IMR-90 (cell line): ENCODE results near the gene MFSD12. TPM values are rescaled to one million over a fixed set of nuclear protein-coding genes. Genes with fewer than 3 reads are reported as not detected.

Experiments used
- ATAC-seq: fragments of 200-7000 bp; cut with Tn5 transposase; 2 replicates; pipeline ENCODE4 v1.9.1; 2020; ENCODE audit warnings: low read depth, mild to moderate bottlenecking, moderate library complexity
- BruUV-seq: library from RNA; stranded (reverse); fragments of 400-500 nt; replicated peaks from 2 replicates; lab custom pipeline; 2021; lab: Mats Ljungman, UMichigan
- CTCF ChIA-PET: fragments of 300-600 bp; formaldehyde crosslinking; extraction: SDS; loops from one replicate; lab custom pipeline; 2021; ENCODE audit warnings: antibody characterized with exemption; lab: Yijun Ruan, JAX
- POLR2A ChIA-PET: fragments of 300-600 bp; sonication (Branson Sonifier 250); formaldehyde crosslinking; loops from one replicate; lab custom pipeline; 2022; ENCODE audit warnings: antibody characterized with exemption; ENCODE audit not compliant: unreplicated experiment; lab: Charles Lee
- DNase-seq: peaks from one replicate; pipeline ENCODE4 v3.0.0; 2013
- H2AFZ ChIP-seq: replicated peaks from 2 replicates; pipeline ENCODE3; 2013; ENCODE audit warnings: low read length, mild to moderate bottlenecking; ENCODE audit not compliant: poor library complexity
- H2AK5ac ChIP-seq: 2 replicates; pipeline ENCODE4 v1.6.1; 2013; ENCODE audit warnings: low read depth, low read length, inconsistent platforms
- H2AK9ac ChIP-seq: replicated peaks from 2 replicates; pipeline ENCODE3; 2013; ENCODE audit warnings: mild to moderate bottlenecking, low read depth, low read length, moderate library complexity; ENCODE audit not compliant: poor library complexity
- H2BK120ac ChIP-seq: 2 replicates; pipeline ENCODE4 v1.6.1; 2013; ENCODE audit warnings: low read depth, low read length, inconsistent platforms
- H2BK15ac ChIP-seq: 3 replicates; pipeline ENCODE4 v1.6.1; 2013; ENCODE audit warnings: low read depth, low read length, inconsistent platforms
- H2BK20ac ChIP-seq: 2 replicates; pipeline ENCODE4 v1.6.1; 2013; ENCODE audit warnings: low read depth, mild to moderate bottlenecking, inconsistent platforms, low read length, moderate library complexity
- H2BK5ac ChIP-seq: 2 replicates; pipeline ENCODE4 v1.6.1; 2013; ENCODE audit warnings: mild to moderate bottlenecking, low read depth, low read length, inconsistent platforms; ENCODE audit not compliant: poor library complexity, severe bottlenecking
- H3K14ac ChIP-seq: replicated peaks from 2 replicates; pipeline ENCODE4 v1.6.1; 2013; ENCODE audit warnings: low read depth, low read length, inconsistent platforms
- H3K18ac ChIP-seq: 2 replicates; pipeline ENCODE4 v1.6.1; 2013; ENCODE audit warnings: low read depth, low read length, control low read depth
- H3K23ac ChIP-seq: 2 replicates; pipeline ENCODE4 v1.6.1; 2013; ENCODE audit warnings: low read depth, low read length, inconsistent platforms
- H3K27ac ChIP-seq: 2 replicates; pipeline ENCODE4 v1.5.1; 2013; ENCODE audit warnings: mild to moderate bottlenecking, control low read depth, low read length; ENCODE audit not compliant: insufficient read depth
- H3K27me3 ChIP-seq: 2 replicates; pipeline ENCODE4 v1.6.1; 2013; ENCODE audit warnings: low read length; ENCODE audit not compliant: control insufficient read depth, insufficient read depth
- H3K36me3 ChIP-seq: 2 replicates; pipeline ENCODE4 v1.6.1; 2013; ENCODE audit warnings: low read length, mixed read lengths; ENCODE audit not compliant: control insufficient read depth, insufficient read depth
- H3K4ac ChIP-seq: 2 replicates; pipeline ENCODE4 v1.6.1; 2013; ENCODE audit warnings: low read depth, low read length, inconsistent platforms
- H3K4me1 ChIP-seq: 2 replicates; pipeline ENCODE4 v1.6.1; 2013; ENCODE audit warnings: low read length, mixed read lengths; ENCODE audit not compliant: control insufficient read depth, insufficient read depth
- H3K4me2 ChIP-seq: 2 replicates; pipeline ENCODE4 v1.6.1; 2013; ENCODE audit warnings: low read depth, mild to moderate bottlenecking, control low read depth, low read length, moderate library complexity
- H3K4me3 ChIP-seq: 2 replicates; pipeline ENCODE4 v1.5.1; 2013; ENCODE audit warnings: low read depth, mild to moderate bottlenecking, control low read depth, low read length, moderate library complexity; ENCODE audit not compliant: insufficient read depth
- H3K56ac ChIP-seq: 2 replicates; pipeline ENCODE4 v1.6.1; 2013; ENCODE audit warnings: low read length, inconsistent platforms; ENCODE audit not compliant: insufficient read depth; ENCODE audit errors: extremely low read depth
- H3K79me1 ChIP-seq, 2 experiments: 2 replicates each; pipeline ENCODE4 v1.6.1; 2013; ENCODE audit warnings: low read length in 2 of 2, inconsistent platforms in 1 of 2, low read depth in 1 of 2
- H3K9ac ChIP-seq: 2 replicates; pipeline ENCODE4 v1.6.1; 2013; ENCODE audit warnings: low read depth, low read length, control low read depth
- H3K9me1 ChIP-seq: 2 replicates; pipeline ENCODE4 v1.6.1; 2013; ENCODE audit warnings: low read length, inconsistent platforms; ENCODE audit not compliant: insufficient read depth
- H3K9me3 ChIP-seq: 2 replicates; pipeline ENCODE4 v1.6.1; 2013; ENCODE audit warnings: low read length; ENCODE audit not compliant: control insufficient read depth, insufficient read depth
- H4K20me1 ChIP-seq: 2 replicates; pipeline ENCODE4 v1.6.1; 2013; ENCODE audit warnings: low read length, inconsistent platforms; ENCODE audit not compliant: insufficient read depth
- H4K5ac ChIP-seq: 2 replicates; pipeline ENCODE4 v1.6.1; 2013; ENCODE audit warnings: mild to moderate bottlenecking, low read depth, low read length, control low read depth
- H4K8ac ChIP-seq, 2 experiments: 2 replicates each; pipeline ENCODE4 v1.6.1; 2013; ENCODE audit warnings: low read depth in 2 of 2, low read length in 2 of 2, control low read depth in 1 of 2, inconsistent platforms in 1 of 2
- H4K91ac ChIP-seq: 2 replicates; pipeline ENCODE4 v1.6.1; 2013; ENCODE audit warnings: low read depth, low read length, inconsistent platforms; ENCODE audit not compliant: insufficient read depth
- BHLHE40 ChIP-seq: fragments of 150-350 bp; IDR thresholded peaks from 2 replicates; pipeline ENCODE4 v1.6.1; 2016; ENCODE audit warnings: mild to moderate bottlenecking, low read depth, low read length
- CEBPB ChIP-seq: IDR thresholded peaks from 2 replicates; pipeline ENCODE4 v1.6.1; 2012; ENCODE audit warnings: low read depth, low read length, improper control_type of control experiment
- CHD1 ChIP-seq: IDR thresholded peaks from 2 replicates; pipeline ENCODE4 v1.6.1; 2012; ENCODE audit warnings: low read depth, low read length, improper control_type of control experiment
- FOS ChIP-seq: fragments of 150-350 bp; IDR thresholded peaks from 2 replicates; pipeline ENCODE4 v1.6.1; 2016; ENCODE audit warnings: low read depth, low read length
- MAFK ChIP-seq: IDR thresholded peaks from 2 replicates; pipeline ENCODE4 v1.6.1; 2012; ENCODE audit warnings: low read depth, low read length, improper control_type of control experiment
- MAZ ChIP-seq: IDR thresholded peaks from 2 replicates; pipeline ENCODE4 v1.6.1; 2012; ENCODE audit warnings: low read depth, mild to moderate bottlenecking, low read length, improper control_type of control experiment, moderate library complexity, borderline replicate concordance
- MXI1 ChIP-seq: IDR thresholded peaks from 2 replicates; pipeline ENCODE4 v1.6.1; 2012; ENCODE audit warnings: low read depth, mild to moderate bottlenecking, low read length, moderate library complexity, borderline replicate concordance
- NFE2L2 ChIP-seq: fragments of 150-350 bp; IDR thresholded peaks from 2 replicates; pipeline ENCODE4 v1.6.1; 2016; ENCODE audit warnings: low read depth, mild to moderate bottlenecking, low read length
- POLR2A ChIP-seq: IDR thresholded peaks from 2 replicates; pipeline ENCODE4 v1.6.1; 2012; ENCODE audit warnings: mild to moderate bottlenecking, low read depth, low read length
- RAD21 ChIP-seq: IDR thresholded peaks from 2 replicates; pipeline ENCODE4 v1.6.1; 2012; ENCODE audit warnings: low read length, improper control_type of control experiment
- RCOR1 ChIP-seq: IDR thresholded peaks from 2 replicates; pipeline ENCODE4 v1.6.1; 2012; ENCODE audit warnings: mild to moderate bottlenecking, low read length, improper control_type of control experiment; ENCODE audit not compliant: insufficient replicate concordance
- RFX5 ChIP-seq: IDR thresholded peaks from 2 replicates; pipeline ENCODE4 v1.8.0; 2012; ENCODE audit warnings: low read depth, mild to moderate bottlenecking, low read length, moderate library complexity
- SMC3 ChIP-seq: fragments of 150-350 bp; IDR thresholded peaks from 2 replicates; pipeline ENCODE4 v1.6.1; 2016; ENCODE audit warnings: low read depth, mild to moderate bottlenecking, antibody characterized with exemption, low read length, moderate library complexity
- WGBS, 2 experiments: methylation state at CpG; one replicate each; pipeline versions ENCODE4 v1.1.5 to v1.1.7; 2013; ENCODE audit warnings: missing lambda C conversion rate in 2 of 2; ENCODE audit not compliant: insufficient read length in 1 of 2; ENCODE audit errors: extremely low coverage in 2 of 2; 5-methylcytosine and 5-hydroxymethylcytosine counted together
- dilution Hi-C: fragments of 300-500 bp; cut with HindIII; formaldehyde crosslinking; loops from one replicate; pipeline ENCODE4 v1.14.3; 2018; ENCODE audit warnings: low sequenced_read_pairs; ENCODE audit not compliant: unreplicated experiment
- in situ Hi-C: fragments of 300-500 bp; cut with MboI; formaldehyde crosslinking; loops from 3 replicates; pipeline ENCODE4 v1.14.3; 2019; ENCODE audit warnings: low sequenced_read_pairs, inconsistent platforms, mixed read lengths
- intact Hi-C: fragments of 100-400 bp; cut with micrococcal nuclease; formaldehyde crosslinking; loops from 2 replicates; pipeline ENCODE4 v1.10.0; 2022
- polyA plus RNA-seq, 3 experiments: library from polyadenylated mRNA; depleted of rRNA; stranded (reverse); fragments of >200 nt; gene quantifications; 2 replicates each; pipeline ENCODE4 v1.2.3, GENCODE V29; 2012; ENCODE audit warnings: low replicate concordance in 1 of 3
- total RNA-seq: library from RNA; depleted of rRNA; stranded (reverse); fragments of >200 nt; gene quantifications from 2 replicates; pipeline ENCODE4 v1.2.3, GENCODE V29; 2012
- TF ChIP-seq, protein P1 (sequence below): fragments of 150-350 bp; IDR thresholded peaks from 2 replicates; pipeline ENCODE4 v1.6.1; 2016; ENCODE audit warnings: low read depth, mild to moderate bottlenecking, low read length, moderate library complexity, borderline replicate concordance
- TF ChIP-seq, protein P2 (sequence below): conservative IDR thresholded peaks from 2 replicates; pipeline ENCODE4 v1.5.1; 2012; ENCODE audit warnings: mild to moderate bottlenecking, low read depth, low read length, improper control_type of control experiment
- TF ChIP-seq, protein P3 (sequence below): fragments of 150-350 bp; IDR thresholded peaks from 2 replicates; pipeline ENCODE4 v1.6.1; 2017; ENCODE audit warnings: mild to moderate bottlenecking, antibody characterized with exemption, low read length, low read depth

Gene MFSD12
- total and polyA plus RNA-seq, 2 of the 4 experiments (the other 2 are of a cell fraction) = 20.4 to 77.2 TPM

DNA sequence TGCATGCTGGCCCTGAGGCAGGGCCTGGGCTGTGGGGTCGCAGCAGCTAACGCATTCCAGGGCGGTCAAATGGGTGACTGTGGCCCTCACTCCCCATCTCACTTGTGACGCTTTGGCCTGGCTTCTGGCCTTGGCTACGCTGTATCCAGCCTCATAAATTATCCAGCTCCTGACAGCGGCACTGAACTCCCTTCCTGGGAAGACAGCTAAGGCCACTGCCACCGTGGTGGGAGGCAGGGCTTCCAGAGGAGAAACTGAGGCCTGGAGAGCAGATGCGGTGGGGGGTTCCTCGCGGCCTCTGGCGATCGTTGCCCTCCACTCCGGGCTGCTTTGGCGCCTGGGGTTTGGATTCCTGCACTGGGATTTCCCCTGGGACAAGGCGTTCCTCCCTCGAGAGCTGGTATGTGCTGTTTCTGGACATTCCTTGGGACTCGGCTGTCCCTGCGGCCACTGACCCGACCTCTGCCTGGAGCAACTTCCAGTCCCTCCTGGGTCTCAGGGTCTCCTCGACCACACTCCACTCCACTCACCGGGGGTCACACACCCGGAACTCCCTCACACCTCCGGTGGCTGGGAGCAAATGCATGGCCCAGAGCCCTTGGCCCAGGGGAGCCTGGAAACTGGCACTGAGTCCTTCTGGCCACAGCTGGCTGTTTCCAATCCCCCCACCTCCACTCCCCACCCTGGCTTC, 45.9 kb upstream of the MFSD12 start:
- H3K4ac ChIP-seq = no peak overlapping the region
- H3K9ac ChIP-seq = no peak overlapping the region
- intact Hi-C loops = no loop called here
- H2BK5ac ChIP-seq = no peak overlapping the region
- H4K20me1 ChIP-seq = no peaks in the 10 kb centered on the region
- no peak for ATAC-seq
- WGBS, 2 experiments = 74% methylated on average over 6 of the region's 23 CpGs; no CpG with 5 or more reads in 1 of the 2 experiments
- peaks cover 7 to 17% of the 10 kb centered on the region in 2 experiments for H3K79me1 ChIP-seq
- H3K4me2 ChIP-seq = no peak overlapping the region
- H2BK15ac ChIP-seq = no peak overlapping the region
- dilution Hi-C loops = no loop called here
- no peak overlapping the region for H3K18ac ChIP-seq
- no peak overlapping the region for H2BK120ac ChIP-seq
- H3K23ac ChIP-seq = no peak overlapping the region
- no peak overlapping the region for H2AK5ac ChIP-seq
- no peak overlapping the region for H3K56ac ChIP-seq
- in situ Hi-C loops = loop anchor here (25.0 kb wide), 1 partner anchor 291 kb away; no protein-coding TSS in a partner anchor
- no peak overlapping the region for H4K8ac ChIP-seq
- CTCF ChIA-PET = no interaction called here
- POLR2A ChIA-PET = no interaction called here
- peaks cover 2% of the 10 kb centered on the region; the same call in 1 of the 2 replicates for H3K36me3 ChIP-seq
- H3K27ac ChIP-seq = no peak overlapping the region
- H4K91ac ChIP-seq = no peak overlapping the region
- H4K5ac ChIP-seq = no peak overlapping the region
- peaks cover 11% of the 10 kb centered on the region for H3K4me1 ChIP-seq
- H2BK20ac ChIP-seq = no peak overlapping the region
- H3K4me3 ChIP-seq = no peak overlapping the region
- BruUV-seq = no TSS peak
- no peak for TF ChIP-seq RAD21
- no peak for TF ChIP-seq MAZ
- no peak for TF ChIP-seq POLR2A
- TF ChIP-seq BHLHE40 = no peak
- no peak for TF ChIP-seq MXI1
- TF ChIP-seq NFE2L2 = no peak
- no peak for TF ChIP-seq RFX5
- TF ChIP-seq CHD1 = no peak
- TF ChIP-seq MAFK = no peak
- TF ChIP-seq, protein P1, sequence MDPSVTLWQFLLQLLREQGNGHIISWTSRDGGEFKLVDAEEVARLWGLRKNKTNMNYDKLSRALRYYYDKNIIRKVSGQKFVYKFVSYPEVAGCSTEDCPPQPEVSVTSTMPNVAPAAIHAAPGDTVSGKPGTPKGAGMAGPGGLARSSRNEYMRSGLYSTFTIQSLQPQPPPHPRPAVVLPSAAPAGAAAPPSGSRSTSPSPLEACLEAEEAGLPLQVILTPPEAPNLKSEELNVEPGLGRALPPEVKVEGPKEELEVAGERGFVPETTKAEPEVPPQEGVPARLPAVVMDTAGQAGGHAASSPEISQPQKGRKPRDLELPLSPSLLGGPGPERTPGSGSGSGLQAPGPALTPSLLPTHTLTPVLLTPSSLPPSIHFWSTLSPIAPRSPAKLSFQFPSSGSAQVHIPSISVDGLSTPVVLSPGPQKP = no peak
- TF ChIP-seq, protein P2, sequence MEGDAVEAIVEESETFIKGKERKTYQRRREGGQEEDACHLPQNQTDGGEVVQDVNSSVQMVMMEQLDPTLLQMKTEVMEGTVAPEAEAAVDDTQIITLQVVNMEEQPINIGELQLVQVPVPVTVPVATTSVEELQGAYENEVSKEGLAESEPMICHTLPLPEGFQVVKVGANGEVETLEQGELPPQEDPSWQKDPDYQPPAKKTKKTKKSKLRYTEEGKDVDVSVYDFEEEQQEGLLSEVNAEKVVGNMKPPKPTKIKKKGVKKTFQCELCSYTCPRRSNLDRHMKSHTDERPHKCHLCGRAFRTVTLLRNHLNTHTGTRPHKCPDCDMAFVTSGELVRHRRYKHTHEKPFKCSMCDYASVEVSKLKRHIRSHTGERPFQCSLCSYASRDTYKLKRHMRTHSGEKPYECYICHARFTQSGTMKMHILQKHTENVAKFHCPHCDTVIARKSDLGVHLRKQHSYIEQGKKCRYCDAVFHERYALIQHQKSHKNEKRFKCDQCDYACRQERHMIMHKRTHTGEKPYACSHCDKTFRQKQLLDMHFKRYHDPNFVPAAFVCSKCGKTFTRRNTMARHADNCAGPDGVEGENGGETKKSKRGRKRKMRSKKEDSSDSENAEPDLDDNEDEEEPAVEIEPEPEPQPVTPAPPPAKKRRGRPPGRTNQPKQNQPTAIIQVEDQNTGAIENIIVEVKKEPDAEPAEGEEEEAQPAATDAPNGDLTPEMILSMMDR = no peak
- no peak for TF ChIP-seq SMC3
- TF ChIP-seq RCOR1 = no peak
- TF ChIP-seq CEBPB = no peak
- no peak for TF ChIP-seq FOS
- TF ChIP-seq, protein P3, sequence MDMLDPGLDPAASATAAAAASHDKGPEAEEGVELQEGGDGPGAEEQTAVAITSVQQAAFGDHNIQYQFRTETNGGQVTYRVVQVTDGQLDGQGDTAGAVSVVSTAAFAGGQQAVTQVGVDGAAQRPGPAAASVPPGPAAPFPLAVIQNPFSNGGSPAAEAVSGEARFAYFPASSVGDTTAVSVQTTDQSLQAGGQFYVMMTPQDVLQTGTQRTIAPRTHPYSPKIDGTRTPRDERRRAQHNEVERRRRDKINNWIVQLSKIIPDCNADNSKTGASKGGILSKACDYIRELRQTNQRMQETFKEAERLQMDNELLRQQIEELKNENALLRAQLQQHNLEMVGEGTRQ = no peak
- H3K9me3 ChIP-seq = no peaks in the 10 kb centered on the region
- H3K27me3 ChIP-seq = no peaks in the 10 kb centered on the region
- peak overlapping the region; percentile 67 for H2AFZ ChIP-seq
- H3K14ac ChIP-seq = no peak overlapping the region
- no peak for DNase-seq
- peak overlapping the region; percentile 42 for H2AK9ac ChIP-seq
- 0 out of 2 replicates have a peak, but pooled peaks cover 6% of the 10 kb centered on the region for H3K9me1 ChIP-seq
